ENCODE data around the gene KCTD8.

DNA sequence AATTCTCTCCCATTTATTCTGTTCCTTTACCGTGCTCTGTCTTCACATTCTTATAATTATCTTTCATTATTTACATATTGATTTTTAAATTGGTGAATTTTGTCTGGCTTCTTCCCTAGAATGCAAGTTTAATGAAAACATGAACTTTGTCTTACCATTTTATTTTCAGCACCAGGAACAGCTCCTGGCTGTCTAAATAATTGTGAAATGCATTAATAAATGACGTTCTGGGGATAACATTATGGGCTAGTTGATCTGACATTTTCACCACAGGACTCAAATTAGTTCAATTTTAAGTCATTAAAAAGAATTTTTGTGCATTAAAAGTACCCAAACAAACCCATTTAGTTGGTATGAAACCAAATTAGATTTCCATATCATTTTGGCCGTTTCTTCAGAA lies 97.5 kb downstream of the KCTD8 start:
- TF ChIP-seq EZH2 (IDR thresholded peaks at IDR 0.05) (no peak), CTCF (IDR thresholded peaks at IDR 0.05) (no peak), EZH2phosphoT487 (IDR thresholded peaks at IDR 0.05) (no peak)

All from neural progenitor cell (in vitro differentiated cells).